Stimulated activated CD4-positive, alpha-beta T cell treated with anti-CD3 and anti-CD28 coated beads, TNF-alpha, amount 100 ng/mL, for 24 hours (primary cell): ENCODE measurements around the gene FLOT1.
"Not testable (repeated sequence)": the region's sequence is repeated elsewhere in the genome, so short reads cannot be mapped to it uniquely, and the experiment has no call there.

Experiments used
- DNase-seq, 3 experiments: peaks; one replicate each; pipeline ENCODE4 v3.0.0-alpha.2; 2020; ENCODE audit warnings: low read depth in 3 of 3

Gene FLOT1

DNA sequence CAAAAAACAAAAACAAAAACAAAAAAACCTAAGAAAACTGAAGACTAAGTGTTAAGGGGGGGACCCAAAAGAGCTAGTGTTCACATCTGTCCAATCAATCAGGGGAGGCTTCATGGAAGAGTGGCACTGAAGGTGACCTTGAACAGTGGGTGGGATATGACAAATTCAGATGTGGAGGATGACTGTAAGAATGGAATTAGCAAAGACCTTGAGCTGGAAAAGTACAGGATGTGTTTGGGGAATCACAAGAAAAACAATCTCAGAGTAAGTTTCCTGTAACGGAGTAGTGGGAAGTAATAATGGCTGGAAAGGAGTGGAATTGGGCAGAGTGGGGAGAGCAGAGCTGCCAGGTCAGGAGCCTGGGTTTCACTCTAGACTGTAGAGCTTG lies 4.8 kb upstream of the FLOT1 start:
- no peak for DNase-seq

DNA sequence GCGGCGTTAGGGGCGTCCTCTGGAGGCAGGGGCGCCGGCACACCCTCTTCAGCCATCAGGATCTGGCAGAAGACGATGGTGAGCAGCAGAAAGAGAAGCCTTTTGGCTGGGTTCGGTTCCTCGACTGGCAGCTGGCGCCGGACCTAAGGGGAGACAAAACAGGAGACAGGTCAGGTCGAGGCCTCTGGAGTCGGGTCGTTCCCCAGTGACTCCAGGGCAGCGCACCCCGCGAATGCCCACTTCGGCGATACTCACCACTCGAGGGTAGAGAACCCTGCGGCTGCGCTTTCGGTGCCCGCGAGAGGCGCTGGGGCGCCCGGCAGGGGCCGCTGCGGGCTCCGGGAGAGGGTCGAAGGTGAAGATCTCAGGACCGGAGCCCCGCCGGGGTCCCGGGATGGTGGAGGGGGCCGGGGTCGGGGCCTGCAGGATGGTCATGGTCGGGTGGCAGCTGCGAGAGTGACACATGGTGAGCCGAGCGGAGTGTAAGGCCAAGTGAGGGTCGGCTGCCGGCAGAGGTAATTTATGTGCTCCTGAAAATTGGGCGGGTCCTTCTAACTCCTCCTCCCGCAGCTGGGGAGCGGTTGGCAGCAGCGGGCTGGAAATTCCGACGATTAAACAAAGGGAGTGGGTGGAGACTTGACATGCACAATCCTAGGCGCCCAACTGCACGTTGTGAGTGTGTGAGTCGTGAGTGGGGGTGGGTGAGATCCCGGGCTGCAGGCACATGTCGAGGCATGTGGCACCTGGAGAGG lies 1.7 kb upstream of the FLOT1 start, which contains the start of gene IER3:
TSS of gene IER3 (minus strand) at position 494 of the 752 bp plus-strand sequence. CDS start at position 465, 29 bp downstream.
- peak; percentile 78 to 86 (median 85) for DNase-seq

DNA sequence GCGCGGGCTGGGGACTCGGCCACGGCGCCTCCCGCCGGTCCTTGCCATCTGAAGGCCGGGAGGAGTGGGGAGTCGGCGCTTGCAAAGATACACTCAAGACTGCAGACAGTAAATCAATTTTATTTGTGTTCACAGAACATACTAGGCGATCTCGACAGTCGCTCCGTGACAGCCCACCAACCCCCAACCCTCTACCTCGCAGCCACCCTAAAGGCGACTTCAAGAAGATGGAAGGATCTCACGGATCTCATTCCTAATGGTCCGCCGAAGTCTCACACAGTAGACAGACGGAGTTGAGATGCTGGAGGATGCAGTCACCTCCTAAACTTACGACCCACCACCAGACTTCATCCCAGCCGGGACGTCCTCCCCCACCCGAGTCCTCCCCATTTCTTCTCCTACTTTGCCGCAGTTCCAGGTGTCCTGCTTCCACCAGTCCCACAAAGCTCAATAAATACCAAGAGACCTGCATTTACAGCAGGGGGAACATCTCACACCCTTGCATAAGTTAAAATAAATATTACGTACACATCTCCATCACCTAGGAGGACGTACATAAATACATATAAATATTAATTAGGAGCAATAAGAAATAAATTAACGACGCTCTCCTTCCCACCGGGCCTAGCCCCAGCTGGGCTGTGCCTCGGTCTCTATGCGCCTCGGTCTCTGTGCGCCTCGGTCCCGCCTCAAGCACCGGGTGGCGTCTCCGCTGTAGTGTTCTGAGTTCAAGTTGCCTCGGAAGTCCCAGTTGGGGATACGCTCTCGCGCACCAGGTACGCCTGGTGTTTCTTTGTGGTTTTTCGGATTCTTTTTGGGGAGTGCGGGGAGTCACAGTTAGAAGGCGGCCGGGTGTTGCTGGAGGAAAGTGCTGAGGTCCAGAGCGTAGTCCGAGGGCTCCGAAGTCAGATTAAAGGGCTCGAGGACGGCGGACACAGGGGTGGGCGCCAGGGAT lies 889 bp upstream of the FLOT1 start:
- DNase-seq: peak in 1 of 3 experiments; percentile 53

DNA sequence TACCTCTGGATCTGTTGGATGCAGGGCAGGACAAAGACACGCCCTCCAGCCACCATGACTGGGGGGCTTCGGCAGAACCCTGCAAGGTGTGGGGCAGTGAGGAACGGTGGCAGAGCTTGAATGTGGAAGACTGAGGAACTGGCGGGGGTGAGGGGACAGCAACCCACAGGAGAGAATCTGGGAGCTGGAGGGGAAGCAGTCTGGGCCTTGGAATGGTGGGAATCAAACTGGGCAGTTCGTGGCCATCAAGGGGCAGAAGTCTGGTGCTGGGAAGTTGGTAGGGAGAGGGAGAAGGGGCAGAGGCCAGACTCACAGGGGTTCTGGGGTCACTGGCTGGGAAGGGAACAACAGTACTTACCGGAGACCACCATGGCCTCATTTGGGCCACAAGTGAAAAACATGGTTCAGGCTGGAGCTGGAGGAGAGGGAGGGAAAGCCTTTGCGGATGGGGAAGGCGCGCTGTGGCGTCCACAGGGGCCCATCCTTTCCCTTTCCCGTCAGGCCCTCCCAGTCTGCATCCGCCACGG lies 635 bp downstream of the FLOT1 start:
- DNase-seq: peak in 1 of 3 experiments; percentile 55

DNA sequence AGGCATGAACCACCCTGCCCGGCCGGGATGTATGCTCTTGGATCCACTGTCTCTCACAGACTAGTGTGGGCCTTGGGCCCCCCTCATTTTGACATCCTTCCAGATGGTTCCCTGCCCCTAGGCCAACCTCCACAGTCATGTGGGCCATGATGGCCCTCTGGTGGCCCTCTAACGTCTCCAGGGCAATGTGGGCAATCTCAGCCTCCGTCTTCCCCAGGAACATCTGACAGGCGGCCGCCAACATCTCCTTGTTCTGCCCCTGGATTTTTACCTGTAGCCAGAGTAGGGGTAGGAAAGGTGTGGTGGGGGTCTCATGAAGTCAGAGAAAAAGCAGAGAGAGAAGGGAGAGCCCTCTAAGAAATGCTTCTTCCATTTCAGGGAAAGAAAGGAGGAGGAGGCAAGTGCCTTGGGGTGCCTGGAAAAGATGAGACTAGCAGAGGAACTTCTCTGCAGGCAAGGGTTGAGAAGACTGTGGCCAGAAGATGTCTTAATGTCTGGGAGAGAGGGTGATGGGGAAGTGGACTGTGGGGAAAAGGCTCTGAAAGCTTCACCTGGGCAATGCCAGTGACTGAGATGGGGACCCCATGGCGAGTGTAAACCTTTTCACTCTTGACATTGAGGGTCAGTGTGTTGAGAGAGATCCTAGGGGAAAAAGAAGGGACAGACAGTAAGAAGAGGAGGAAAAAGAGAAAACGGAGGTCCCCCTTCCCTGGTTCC lies 1.3 kb downstream of the FLOT1 start:
- peak in 1 of 3 experiments; percentile 31 for DNase-seq

DNA sequence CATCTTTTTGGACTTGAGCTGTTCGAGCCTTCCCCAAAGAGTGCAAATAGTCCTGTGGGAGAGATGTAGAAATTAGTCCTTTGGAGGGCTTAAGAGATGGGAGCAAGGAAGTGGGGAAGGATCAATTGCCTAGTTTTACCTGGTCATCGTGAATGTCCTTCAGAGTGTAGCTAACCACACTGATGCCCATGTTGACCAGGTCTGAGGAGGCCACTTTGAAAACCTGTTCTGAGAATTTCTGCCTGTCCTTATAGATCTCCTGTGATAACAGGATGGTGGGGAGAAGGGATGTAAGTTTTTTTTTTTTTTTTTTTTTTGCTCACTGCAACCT lies 2.0 kb downstream of the FLOT1 start:
- no peak for DNase-seq

DNA sequence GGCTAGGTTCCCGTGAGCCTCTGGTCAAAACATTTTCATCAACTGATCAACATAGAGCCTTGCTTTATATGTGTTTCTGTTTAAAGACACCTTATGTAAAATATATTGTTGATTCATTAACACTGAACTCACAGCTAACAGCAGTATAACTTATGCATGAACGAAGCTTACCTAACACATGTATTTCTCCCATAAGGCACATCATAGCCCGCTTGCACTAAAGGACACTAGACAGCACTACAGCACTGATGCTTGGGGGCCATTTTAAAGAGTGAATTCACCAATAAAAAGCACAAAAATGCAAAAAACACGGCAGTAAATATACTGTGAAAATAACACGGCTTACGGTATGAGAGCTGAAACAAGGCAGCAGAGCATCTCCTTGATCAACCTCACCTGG lies 4.0 kb downstream of the FLOT1 start:
- DNase-seq: no peak

DNA sequence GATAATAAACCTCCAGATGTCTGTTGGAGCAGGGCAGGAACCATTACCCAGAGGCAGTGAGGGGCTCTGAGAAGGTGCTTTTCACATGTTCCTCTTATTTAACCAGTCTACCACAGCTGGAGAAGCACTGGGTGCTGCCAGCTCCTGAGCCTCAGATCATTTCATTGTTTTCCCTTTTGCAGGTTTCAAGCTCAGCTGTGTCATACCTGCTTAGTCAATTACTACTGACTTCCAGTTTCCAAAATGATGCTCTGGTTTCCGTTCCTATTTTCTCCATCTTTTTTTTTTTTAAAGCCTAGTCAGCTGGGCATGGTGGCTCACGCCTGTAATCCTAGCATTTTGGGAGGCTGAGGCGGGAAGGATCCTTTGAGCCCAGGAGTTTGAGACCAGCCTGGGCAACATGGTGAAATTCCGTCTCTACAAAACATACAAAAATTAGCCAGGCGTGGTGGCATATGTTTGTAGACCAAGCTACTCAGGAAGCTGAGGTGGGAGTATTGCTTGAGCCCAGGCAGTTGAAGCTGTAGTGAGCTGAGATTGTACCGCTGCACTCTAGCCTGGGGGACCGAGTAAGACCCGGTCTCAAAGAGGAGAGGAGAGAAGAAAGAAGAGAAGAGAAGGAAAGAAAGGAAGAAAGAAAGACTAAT lies 6.7 kb downstream of the FLOT1 start:
- DNase-seq: peak in 1 of 3 experiments; percentile 21

DNA sequence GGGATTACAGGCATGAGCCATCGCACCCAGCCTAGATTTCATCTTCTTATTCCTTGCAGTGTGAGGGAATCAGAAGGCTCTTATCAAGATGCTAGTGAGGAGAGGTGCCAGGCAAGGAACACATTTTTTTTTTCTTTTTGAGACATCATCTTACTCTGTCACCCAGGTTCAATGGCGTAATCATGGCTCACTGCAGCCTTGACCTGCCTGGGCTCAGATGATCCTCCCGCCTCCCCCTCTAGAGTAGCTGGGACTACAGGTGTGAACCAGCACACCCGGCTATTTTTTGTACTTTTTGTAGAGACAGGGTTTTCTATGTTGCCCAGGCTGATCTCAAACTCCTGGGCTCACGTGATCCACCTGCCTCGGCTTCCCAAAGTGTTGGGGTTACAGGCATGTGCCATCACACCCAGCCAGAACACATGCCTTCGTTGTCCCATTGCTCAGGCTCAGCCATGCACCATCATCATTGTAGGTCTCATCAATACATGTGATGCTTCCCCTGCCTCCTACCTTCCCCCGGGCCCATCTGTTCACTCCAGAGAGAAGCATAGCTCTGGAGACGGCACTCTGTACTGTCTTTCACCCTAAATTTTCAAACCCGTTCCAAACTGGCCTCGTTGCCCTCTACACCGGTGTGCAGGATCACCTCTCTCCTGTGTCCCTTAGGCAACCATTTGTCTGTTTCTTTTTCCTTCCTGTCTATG lies 10.1 kb downstream of the FLOT1 start:
- DNase-seq: no peak

DNA sequence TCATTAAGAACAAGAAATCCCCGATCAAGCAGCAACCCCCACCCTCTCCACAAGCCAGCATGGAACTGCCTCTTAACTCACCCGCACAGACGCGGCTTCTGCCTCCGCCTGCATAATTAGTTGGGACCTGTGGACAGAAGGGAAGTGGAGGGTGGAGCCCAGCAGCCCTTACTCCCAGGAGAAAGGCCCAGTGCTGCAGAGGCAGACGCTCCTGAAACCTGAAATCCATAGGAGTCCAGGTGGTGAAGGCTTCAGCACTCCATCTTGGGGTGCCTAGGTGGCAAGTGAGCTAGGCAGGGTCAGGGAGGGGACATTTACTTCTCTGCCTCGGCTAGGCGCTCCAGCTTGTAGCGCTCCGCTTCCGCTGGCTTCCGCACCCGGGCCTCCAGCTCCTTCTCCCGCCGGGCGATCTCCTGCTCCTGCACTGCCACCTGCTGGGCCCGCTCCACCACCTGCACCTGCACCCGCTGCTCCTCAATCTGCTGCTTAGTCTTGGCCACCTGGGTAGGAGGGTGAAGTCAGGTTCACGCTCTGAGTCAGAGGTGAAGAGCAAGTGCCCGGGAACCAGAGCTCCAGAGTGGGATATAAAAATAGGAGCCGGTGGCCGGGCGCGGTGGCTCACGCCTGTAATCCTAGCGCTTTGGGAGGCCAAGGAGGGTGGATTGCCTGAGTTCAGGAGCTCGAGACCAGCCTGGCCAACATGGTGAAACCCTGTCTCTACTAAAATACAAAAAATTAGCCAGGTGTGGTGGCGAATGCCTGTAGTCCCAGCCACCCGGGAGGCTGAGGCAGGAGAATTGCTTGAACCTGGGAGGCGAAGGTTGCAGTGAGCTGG lies 11.7 kb downstream of the FLOT1 start:
- DNase-seq: peak; percentile 71 to 88 (median 77)

DNA sequence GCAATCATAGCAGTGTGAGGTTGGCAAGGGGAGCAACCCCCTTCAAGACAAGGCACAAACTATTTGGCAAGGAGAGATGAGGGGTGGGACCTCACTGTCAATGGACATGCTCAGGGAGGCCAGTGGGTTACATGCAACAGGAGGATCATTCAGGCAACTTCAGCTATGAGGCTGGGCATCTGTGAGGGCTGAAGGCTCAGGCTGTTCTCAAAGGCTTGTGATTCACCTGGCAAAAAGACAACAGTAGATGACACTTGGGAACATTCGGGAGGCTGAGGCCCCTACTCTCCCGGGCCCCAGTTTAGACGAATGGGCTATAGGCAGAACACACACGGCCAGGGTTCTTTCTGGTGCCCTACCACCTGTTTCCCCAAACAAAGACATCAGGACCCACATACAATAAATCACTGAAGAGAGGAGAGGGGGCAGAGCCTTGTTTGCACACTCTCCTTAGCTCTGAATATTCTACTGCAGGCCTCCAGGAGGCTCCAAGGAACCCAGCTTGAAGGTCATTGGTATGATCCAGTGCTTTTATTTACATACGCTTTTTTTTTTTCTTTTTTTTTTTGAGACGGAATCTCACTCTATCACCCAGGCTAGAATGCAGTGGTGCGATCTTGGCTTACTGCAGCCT lies 14.4 kb downstream of the FLOT1 start:
- no peak for DNase-seq

DNA sequence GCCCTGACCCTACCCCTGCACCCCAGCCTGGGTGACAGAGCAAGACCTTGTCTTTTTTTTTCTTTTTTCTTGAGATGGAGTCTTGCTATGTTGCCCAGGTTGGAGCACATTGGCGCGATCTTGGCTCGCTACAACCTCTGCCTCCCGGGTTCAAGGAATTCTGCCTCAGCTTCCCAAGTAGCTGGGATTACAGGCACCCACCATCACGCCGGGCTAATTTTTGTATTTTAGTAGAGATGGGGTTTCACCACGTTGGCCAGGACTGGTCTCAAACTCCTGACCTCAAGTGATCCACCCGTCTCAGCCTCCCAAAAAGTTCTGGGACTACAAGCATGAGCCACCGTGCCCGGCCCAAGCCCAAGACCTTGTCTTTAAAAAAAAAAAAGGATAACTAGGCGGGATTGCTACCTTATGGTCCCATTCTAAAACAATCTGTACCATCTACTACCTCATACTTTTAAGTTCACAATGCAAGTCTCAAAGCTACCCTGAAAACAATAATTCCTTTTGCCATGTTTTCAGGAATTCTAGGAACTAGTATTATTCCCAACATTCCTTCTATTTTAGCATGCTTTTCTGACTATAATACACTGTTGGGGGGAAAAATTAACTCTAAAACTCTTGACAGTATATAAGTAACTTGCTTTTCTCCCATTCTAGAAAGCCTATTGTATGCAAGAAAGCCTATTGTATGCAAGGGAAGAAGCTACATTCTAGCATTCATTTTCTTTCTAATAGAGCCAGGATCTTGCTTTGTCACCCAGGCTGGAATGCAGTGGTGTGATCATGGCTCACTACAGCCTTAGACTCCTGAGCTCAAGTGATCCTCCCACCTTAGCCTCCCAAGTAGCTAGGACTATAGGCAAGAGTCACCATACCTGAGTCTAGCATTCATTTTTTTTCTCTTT lies 15.7 kb downstream of the FLOT1 start:
- no peak for DNase-seq

DNA sequence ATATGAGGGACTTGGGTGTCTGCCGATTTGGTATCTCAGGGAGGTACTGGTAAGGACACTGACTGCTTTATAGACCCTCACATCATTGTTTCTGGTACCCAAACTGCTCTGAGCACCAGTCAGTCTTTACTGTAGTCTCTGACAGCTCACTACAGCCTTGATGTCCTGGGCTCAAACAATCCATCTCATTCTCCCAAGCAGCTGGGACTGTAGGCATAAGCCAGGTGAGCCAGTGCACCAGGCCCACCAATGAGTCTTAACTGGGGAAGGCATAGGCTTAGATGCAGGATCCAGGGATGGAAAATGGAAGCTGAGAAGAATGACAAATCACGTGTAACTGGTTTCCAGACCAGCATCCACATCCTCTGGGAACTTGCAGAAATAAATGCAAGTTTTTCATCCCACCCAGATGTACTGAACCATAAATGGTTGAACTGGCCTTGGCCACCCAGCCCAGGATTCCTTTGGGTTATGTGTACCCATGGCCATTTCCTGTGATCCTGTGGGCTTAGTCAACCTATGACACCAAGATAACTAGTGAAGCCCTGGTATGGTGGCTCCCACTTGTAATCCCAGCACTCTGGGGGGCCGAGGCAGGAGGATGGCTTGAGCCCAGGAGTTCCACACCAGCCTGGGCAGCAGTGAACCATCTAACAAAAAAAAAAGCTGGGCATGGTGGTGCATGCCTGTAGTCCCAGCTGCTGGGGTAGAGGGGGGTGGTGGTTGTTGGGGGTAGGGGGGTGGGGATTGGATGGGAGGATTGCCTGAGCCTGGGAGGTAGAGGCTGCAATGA lies 16.6 kb downstream of the FLOT1 start:
- peak in 1 of 3 experiments; percentile 33 for DNase-seq

DNA sequence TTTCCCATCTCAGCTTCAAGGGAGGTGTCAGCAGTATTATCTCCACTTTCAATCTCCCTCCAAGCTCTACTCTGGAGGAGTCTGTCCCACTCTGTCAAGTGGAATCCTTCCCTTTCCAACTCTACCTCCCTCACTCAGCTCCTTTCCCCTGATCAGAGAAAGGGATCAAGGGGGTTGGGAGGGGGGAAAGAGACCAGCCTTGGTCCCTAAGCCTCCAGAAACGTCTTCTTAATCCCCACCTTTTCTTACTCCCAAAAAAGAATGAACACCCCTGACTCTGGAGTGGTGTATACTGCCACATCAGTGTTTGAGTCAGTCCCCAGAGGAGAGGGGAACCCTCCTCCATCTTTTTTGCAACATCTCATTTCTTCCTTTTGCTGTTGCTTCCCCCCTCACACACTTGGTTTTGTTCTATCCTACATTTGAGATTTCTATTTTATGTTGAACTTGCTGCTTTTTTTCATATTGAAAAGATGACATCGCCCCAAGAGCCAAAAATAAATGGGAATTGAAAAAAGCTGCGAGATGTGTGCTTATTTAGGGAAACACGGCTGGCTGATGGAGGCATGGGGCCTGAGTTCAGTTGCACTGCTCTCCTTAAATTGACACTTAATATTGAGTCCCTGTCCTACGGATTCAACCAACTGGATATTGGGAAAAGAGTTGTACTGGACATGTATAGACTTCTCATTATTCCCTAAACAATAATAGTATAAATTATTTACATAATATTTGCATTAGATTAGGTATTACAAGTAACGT lies 17.4 kb downstream of the FLOT1 start:
- DNase-seq: no peak

DNA sequence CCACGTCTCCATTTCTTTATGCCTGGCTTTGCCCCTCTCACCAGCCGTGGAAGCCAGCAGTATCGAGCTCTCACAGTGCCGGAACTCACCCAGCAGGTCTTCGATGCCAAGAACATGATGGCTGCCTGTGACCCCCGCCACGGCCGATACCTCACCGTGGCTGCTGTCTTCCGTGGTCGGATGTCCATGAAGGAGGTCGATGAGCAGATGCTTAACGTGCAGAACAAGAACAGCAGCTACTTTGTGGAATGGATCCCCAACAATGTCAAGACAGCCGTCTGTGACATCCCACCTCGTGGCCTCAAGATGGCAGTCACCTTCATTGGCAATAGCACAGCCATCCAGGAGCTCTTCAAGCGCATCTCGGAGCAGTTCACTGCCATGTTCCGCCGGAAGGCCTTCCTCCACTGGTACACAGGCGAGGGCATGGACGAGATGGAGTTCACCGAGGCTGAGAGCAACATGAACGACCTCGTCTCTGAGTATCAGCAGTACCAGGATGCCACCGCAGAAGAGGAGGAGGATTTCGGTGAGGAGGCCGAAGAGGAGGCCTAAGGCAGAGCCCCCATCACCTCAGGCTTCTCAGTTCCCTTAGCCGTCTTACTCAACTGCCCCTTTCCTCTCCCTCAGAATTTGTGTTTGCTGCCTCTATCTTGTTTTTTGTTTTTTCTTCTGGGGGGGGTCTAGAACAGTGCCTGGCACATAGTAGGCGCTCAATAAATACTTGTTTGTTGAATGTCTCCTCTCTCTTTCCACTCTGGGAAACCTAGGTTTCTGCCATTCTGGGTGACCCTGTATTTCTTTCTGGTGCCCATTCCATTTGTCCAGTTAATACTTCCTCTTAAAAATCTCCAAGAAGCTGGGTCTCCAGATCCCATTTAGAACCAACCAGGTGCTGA lies 18.4 kb downstream of the FLOT1 start:
- not testable (repeated sequence) for DNase-seq
